Esophagus muscularis mucosa (tissue), 4 donors: Measurements from ENCODE around the gene RTTN. TPM values are rescaled to one million over a fixed set of nuclear protein-coding genes. Genes with fewer than 3 reads are reported as not detected.

Source experiments
- DNase-seq: peaks from one replicate; pipeline ENCODE4 v3.0.0-alpha.2; 2017; ENCODE audit errors: extremely low spot score
- H3K27ac ChIP-seq, 4 donors: fragments of 200-600 bp; sonication (generic); replicated peaks in 1 of 4; 1 replicate in 3 of 4; 2 replicates in 1 of 4; pipeline ENCODE4 v1.5.1; 2016 to 2019; ENCODE audit warnings: mild to moderate bottlenecking in 1 of 4
- H3K27me3 ChIP-seq, 4 donors: fragments of 200-600 bp; sonication (generic); one replicate each; pipeline versions ENCODE4 v1.5.1 to v1.6.0; 2016 to 2019
- H3K36me3 ChIP-seq, 4 donors: fragments of 200-600 bp; sonication (generic); one replicate each; pipeline ENCODE4 v1.5.1; 2016 to 2019
- H3K4me1 ChIP-seq, 4 donors: fragments of 200-600 bp; sonication (generic); one replicate each; pipeline ENCODE4 v1.5.1; 2016 to 2019
- H3K4me3 ChIP-seq, 4 donors: fragments of 200-600 bp; sonication (generic); 1 replicate in 2 of 4; 2 replicates in 2 of 4; pipeline ENCODE4 v1.5.1; 2016 to 2019; ENCODE audit warnings: mild to moderate bottlenecking in 4 of 4, moderate library complexity in 1 of 4
- H3K9me3 ChIP-seq, 4 donors: fragments of 200-600 bp; sonication (generic); 1 replicate in 3 of 4; 2 replicates in 1 of 4; pipeline ENCODE4 v1.5.1; 2016 to 2019
- EP300 ChIP-seq: sonication (generic); formaldehyde crosslinking; IDR thresholded peaks from one replicate; pipeline ENCODE4 v1.6.1; 2017; ENCODE audit warnings: antibody characterized with exemption
- POLR2A ChIP-seq: fragments of 450-650 bp; IDR thresholded peaks from one replicate; pipeline ENCODE4 v1.6.1; 2017; ENCODE audit warnings: antibody characterized with exemption, moderate library complexity, mild to moderate bottlenecking, low read depth
- POLR2AphosphoS5 ChIP-seq, 2 donors: sonication (generic); formaldehyde crosslinking; IDR thresholded peaks; one replicate each; pipeline ENCODE4 v1.6.1; 2017; ENCODE audit warnings: antibody characterized with exemption in 2 of 2
- WGBS: methylation state at CpG from one replicate; pipeline ENCODE4 v1.1.5; 2018; 5-methylcytosine and 5-hydroxymethylcytosine counted together
- intact Hi-C: fragments of 100-400 bp; cut with DNase I; formaldehyde crosslinking; loops from one replicate; pipeline ENCODE4 v1.15.1; 2023
- total RNA-seq, 4 donors: library from RNA; depleted of rRNA; stranded (reverse); fragments of >200 nt; gene quantifications; one replicate each; pipeline versions ENCODE4 v1.1.0 to v1.2.1, GENCODE V29; 2016
- TF ChIP-seq, protein P1 (sequence below), 3 experiments: fragments of 200-600 bp in 2 of 3; fragments of 450-650 bp in 1 of 3; sonication (generic) in 2 of 3; IDR thresholded peaks; one replicate each; pipeline ENCODE4 v1.5.1; 2017 to 2019; ENCODE audit warnings: antibody characterized with exemption in 3 of 3, mild to moderate bottlenecking in 2 of 3, moderate library complexity in 1 of 3

Gene RTTN
- total RNA-seq, 4 donors from 2014 or later, result 6.7 to 18.7 (median 7.3) TPM

GRCh38 chr18:70005580-70005979 lies 199.9 kb downstream of the RTTN start:
- peaks cover 0 to 8% (median 4%) of the 10 kb centered on the region in 4 donors for H3K9me3 ChIP-seq
- peaks cover 0 to 16% (median 0%) of the 10 kb centered on the region in 4 donors for H3K4me1 ChIP-seq
- H3K36me3 ChIP-seq, result peaks cover 0 to 39% (median 9%) of the 10 kb centered on the region in 4 donors
- intact Hi-C loops, result no loop called here
- TF ChIP-seq POLR2AphosphoS5 (IDR thresholded peaks at IDR 0.05), result no peak
- no peak for TF ChIP-seq EP300
- TF ChIP-seq, protein P1, sequence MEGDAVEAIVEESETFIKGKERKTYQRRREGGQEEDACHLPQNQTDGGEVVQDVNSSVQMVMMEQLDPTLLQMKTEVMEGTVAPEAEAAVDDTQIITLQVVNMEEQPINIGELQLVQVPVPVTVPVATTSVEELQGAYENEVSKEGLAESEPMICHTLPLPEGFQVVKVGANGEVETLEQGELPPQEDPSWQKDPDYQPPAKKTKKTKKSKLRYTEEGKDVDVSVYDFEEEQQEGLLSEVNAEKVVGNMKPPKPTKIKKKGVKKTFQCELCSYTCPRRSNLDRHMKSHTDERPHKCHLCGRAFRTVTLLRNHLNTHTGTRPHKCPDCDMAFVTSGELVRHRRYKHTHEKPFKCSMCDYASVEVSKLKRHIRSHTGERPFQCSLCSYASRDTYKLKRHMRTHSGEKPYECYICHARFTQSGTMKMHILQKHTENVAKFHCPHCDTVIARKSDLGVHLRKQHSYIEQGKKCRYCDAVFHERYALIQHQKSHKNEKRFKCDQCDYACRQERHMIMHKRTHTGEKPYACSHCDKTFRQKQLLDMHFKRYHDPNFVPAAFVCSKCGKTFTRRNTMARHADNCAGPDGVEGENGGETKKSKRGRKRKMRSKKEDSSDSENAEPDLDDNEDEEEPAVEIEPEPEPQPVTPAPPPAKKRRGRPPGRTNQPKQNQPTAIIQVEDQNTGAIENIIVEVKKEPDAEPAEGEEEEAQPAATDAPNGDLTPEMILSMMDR (IDR thresholded peaks at IDR 0.05), result no peak
- TF ChIP-seq POLR2A, result no peak
- no peak overlapping the region for H3K27ac ChIP-seq
- WGBS, result 98% methylated on average over 3 of the region's 3 CpGs
- no peak for DNase-seq
- H3K4me3 ChIP-seq, result no peak overlapping the region
- no peaks in the 10 kb centered on the region for H3K27me3 ChIP-seq

GRCh38 chr18:70004696-70005095 lies 200.8 kb downstream of the RTTN start:
- DNase-seq, result no peak

GRCh38 chr18:69999656-70000055 lies 205.8 kb downstream of the RTTN start:
- peaks cover 0 to 15% (median 8%) of the 10 kb centered on the region in 4 donors for H3K4me1 ChIP-seq
- TF ChIP-seq POLR2A, result no peak
- TF ChIP-seq, protein P1 (IDR thresholded peaks at IDR 0.05), result no peak
- no peak for TF ChIP-seq EP300
- TF ChIP-seq POLR2AphosphoS5 (IDR thresholded peaks at IDR 0.05), result no peak
- DNase-seq, result no peak
- no peak overlapping the region for H3K4me3 ChIP-seq
- H3K27me3 ChIP-seq, result no peaks in the 10 kb centered on the region
- intact Hi-C loops, result no loop called here
- no peaks in the 10 kb centered on the region for H3K9me3 ChIP-seq
- peaks cover 0 to 22% (median 7%) of the 10 kb centered on the region in 4 donors for H3K36me3 ChIP-seq
- WGBS, result 80% methylated on average over 9 of the region's 9 CpGs
- H3K27ac ChIP-seq, result no peak overlapping the region

More at GRCh38 chr18:70004696-70005095, 200.8 kb downstream of the RTTN start:
- Histone ChIP-seq H3K36me3 (peaks cover 0 to 40% (median 9%) of the 10 kb centered on the region in 4 donors), H3K9me3 (peaks cover 0 to 6% (median 3%) of the 10 kb centered on the region in 4 donors), H3K27me3 (no peaks in the 10 kb centered on the region), H3K4me3 (no peak overlapping the region), H3K27ac (no peak overlapping the region), H3K4me1 (peaks cover 0 to 16% (median 0%) of the 10 kb centered on the region in 4 donors)
- intact Hi-C loops, result no loop called here
- 75% methylated on average over 4 of the region's 4 CpGs for WGBS
- no peak for TF ChIP-seq EP300
- TF ChIP-seq, protein P1 (IDR thresholded peaks at IDR 0.05), result no peak
- no peak for TF ChIP-seq POLR2A

- Histone ChIP-seq H3K4me1 (peaks cover 0 to 12% (median 5%) of the 10 kb centered on the region in 4 donors), H3K36me3 (peaks cover 0 to 17% (median 4%) of the 10 kb centered on the region in 4 donors), H3K4me3 (no peak overlapping the region), H3K27me3 (no peaks in the 10 kb centered on the region), H3K9me3 (no peaks in the 10 kb centered on the region), H3K27ac (no peak overlapping the region)
- TF ChIP-seq, protein P1 (IDR thresholded peaks at IDR 0.05), result no peak
- no peak for DNase-seq
- intact Hi-C loops, result no loop called here
Measured at GRCh38 chr18:69998523-69998987, 206.9 kb downstream of the RTTN start.
